ENCODE results near the gene HMCES.

HMCES gene

GRCh38 chr3:129304962-129305222, 26.2 kb downstream of the HMCES start:
- DNase-seq (ENCODE audit: low spot score): no peak

GRCh38 chr3:129305592-129306091, 27.0 kb downstream of the HMCES start:
- no peak for DNase-seq (ENCODE audit: low spot score)

DNA sequence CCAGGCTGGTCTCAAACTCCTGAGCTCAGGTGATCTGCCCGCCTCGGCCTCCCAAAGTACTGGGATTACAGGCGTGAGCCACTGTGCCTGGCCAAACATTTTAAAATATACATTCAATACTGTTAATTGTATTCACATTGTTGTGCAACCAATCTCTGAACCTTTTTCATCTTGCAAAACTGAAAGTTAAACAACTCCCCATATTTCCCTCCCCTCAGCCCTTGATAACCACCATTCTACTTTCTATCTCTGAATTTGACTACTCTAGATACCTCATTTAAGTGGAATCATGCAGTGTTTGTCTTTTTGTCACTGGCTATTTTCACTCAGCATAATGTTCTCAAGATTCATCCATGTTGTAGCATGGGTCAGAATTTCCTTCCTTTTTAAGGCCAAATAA, 30.0 kb downstream of the HMCES start:
- DNase-seq (ENCODE audit: low spot score): no peak

- DNase-seq (ENCODE audit: low spot score): no peak
Measured at GRCh38 chr3:129310111-129311011, 31.7 kb downstream of the HMCES start.

GRCh38 chr3:129311054-129311902, 32.6 kb downstream of the HMCES start:
- no peak for DNase-seq (ENCODE audit: low spot score)

DNA sequence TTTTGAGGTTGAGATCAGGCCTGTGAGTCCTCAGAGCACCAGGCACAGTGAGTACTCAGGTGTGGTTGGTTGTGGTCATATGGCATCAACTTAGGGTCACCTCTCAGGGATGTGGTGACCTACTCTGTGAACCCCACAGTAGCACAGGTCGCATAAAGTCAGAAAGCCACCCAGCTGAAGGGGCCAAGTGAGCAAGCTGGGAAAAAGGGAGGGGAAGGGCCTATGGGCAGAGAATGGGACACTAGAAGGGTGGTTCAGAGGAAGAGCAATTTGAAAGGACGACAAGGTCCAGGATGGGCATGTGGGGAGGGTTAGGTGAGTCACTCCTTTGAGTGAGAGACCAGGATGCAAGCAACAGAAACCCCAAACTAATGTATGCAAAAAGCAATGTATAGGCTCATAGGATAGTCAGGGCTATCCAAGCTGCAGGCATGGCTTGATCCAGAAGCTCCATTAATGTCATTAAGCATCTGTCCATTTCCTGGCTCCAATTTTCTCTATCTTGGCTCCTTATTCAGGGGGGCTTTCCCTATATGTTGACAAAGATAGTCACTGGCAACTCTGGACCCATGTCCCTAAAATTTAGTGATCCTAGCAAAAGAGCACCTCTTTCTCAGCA, 33.5 kb downstream of the HMCES start:
- no peak for DNase-seq (ENCODE audit: low spot score)

- DNase-seq (ENCODE audit: low spot score): no peak
Measured at GRCh38 chr3:129312671-129313414, 34.2 kb downstream of the HMCES start.

GRCh38 chr3:129313415-129313664, 34.7 kb downstream of the HMCES start:
- DNase-seq (ENCODE audit: low spot score): no peak

GRCh38 chr3:129313665-129314385, 35.2 kb downstream of the HMCES start:
- peak; percentile 40 for DNase-seq (ENCODE audit: low spot score)

DNA sequence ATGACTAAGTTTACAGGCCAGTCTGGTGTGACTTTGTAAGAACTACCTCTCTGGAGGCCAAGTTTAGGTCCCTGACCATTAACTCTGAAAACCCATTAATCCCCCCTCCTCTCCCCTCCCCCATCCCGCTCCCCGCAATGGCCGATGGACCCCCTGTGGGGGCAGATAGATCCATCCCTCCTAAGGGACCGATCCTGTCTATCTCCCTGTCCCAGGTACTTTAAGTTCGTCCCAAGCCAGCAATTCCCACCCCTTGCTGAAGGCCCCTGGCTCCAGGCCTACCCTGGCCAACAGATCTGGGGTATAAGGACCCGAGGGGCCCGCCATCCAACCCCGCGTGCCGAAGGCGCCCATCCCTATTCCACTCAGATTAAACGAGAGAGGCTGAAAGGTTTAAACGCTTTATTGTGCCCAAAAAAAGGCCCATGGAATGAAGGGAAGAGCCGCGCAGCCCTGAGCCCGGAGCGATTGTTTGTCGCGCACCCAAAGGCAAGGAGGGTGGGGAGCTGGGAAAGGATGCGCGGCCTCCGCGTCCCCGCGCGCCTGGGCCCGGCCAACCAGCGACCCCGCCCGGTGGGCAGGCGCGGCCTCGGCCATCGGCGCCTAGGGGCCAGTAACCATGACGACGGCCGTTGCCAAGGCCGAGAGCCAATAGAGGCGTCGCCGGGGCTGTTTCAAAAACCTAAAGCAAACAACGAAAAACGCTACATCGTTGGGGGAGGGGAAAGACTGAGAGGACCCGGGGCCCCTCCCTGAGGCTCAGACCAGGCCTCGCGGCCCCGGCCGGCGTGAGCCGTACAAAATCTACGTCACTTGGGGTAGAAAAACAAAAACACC, 35.9 kb downstream of the HMCES start:
- DNase-seq (ENCODE audit: low spot score): peak; percentile 95

DNA sequence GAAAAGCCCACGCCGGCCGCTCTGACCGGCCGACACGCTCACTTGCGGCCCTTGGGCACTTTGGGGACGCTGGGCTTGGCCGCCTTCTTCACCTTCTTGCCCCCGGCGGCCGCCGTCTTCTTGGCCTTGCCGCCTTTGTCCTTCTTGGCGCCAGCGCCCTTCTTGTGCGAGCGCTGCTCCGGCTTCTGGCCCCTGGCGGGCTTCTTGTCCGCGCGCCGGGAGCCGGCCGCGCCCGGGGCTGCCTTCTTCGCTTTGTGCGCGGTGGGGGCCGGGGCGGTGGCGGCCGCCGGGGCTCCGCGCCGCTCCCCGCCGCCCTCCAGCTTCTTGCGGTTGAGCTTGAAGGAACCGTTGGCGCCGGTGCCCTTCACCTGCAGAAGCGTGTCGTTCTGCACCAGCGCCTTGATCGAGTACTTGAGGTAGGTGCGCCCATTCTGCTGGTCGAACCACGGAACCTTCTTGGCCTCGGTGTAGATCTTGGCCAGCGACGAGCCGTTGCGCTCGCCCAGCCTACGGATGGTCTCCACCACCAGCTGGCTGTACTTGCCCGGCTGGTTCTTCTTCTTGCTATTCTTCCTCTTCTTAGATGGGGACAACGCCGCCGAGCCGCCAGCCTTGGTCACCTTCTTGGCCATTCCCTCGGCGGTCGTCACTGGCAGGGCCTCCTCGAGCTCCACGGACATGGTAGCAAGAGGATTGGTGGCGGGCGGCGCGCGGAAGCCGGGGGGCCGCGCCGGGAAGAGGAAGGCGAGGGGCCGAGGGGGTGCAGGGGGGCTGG, 36.7 kb downstream of the HMCES start:
- DNase-seq (ENCODE audit: low spot score): peak; percentile 50

GRCh38 chr3:129315998-129316247, 37.3 kb downstream of the HMCES start:
- DNase-seq (ENCODE audit: low spot score): no peak

DNA sequence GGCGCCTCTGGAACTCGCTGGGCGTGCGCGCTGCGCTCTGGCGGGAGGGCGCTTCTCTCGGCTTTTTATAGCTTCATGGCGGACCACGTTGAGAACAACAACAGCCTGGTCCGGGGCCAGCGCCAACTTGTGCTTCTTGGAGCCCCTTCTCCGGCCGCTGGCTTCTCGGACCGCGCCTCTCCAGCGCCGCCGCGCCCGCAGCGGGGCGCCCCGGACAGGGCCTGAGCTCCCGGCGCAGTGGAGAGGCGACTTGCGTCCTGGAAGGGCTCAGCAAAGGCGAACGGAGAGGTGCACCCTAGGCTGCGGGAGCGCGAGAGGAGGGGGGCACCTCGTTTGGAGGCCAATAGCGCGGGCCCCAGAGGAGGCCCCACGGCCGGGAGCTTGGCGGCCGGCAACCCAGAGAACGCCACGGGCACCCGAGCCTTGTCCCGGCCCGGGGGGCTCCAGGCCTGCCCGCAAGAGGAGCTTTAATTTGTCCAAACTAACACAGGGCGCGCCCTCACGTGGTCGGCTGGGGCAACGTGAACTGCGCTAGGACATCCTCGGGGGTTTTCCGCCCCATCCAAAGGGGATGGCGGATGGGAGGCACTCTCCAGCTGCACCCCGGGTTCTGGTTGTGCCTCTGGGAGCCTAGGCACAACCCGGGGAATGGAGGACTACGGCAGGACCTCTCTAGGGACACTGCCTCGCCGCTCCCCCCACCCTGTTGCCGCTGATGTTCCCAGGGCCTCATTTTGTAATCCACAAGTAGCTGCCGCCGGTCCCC, 37.8 kb downstream of the HMCES start:
- peak; percentile 95 for DNase-seq (ENCODE audit: low spot score)

- peak; percentile 31 for DNase-seq (ENCODE audit: low spot score)
Measured at GRCh38 chr3:129317014-129317771, 38.5 kb downstream of the HMCES start.

GRCh38 chr3:129317848-129318247, 39.2 kb downstream of the HMCES start:
- no peak for DNase-seq (ENCODE audit: low spot score)

- DNase-seq (ENCODE audit: low spot score): no peak
Measured at GRCh38 chr3:129318921-129319320, 40.3 kb downstream of the HMCES start.

DNA sequence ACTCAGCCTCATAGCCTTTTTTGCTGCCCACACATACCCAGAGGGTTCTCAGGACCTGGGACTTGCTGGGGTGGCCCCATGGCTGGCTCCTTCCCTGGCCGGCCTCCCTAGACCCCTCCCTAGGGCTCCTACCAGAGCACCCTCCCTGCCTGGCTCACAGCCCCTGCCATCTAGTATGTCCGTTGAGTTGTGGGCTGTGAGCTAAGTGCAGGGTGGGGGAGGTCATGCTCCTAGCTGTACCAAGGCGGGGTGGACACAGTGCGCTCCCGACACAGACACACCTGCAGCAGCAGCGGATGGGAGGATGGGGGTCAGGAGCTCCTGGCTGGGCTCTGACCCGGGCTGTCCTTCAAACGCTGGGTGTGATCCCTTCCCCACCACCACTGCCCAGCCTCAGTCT, 41.6 kb downstream of the HMCES start:
- no peak for DNase-seq (ENCODE audit: low spot score)

DNA sequence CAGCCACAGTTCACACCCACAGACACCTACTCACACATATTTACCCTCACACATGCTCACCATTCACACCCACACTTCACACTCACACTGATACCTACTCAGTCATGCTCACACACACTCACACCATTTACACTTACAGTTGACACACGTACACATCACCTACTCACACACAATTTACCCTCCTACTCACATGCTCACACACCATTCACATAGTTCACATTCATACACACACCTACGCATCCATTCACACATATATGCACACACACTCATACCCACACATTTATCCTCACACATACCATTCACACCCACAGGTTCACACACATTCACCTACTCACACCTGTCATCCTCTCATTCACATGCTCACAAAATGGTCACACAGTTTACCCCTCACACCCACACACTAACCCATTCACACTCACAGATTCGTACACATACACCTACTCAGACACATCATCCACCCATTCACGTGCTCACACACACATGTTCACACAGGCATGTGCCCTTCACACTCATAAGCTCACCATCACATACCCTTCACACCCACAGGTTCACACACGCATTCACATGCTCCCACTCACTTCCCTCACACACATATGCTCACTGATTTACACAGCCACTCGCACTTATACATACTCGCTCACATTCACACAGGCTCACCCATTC, 42.3 kb downstream of the HMCES start:
- DNase-seq (ENCODE audit: low spot score): no peak

All from HuH-7.5 (cell line).